RWPE2 (cell line): Measurements from ENCODE around the gene BRF1.
A peak's percentile ranks its signal among the peaks of the same experiment; 100 is the strongest.

Experiments
- ATAC-seq: fragments of 200-7000 bp; cut with Tn5 transposase; 3 replicates; pipeline ENCODE4 v1.9.1; 2021; ENCODE audit warnings: low read depth
- DNase-seq: peaks from one replicate; pipeline ENCODE4 v3.0.0-alpha.2; 2020; ENCODE audit warnings: low spot score
- H3K27ac ChIP-seq: fragments of 450-650 bp; 2 replicates; pipeline ENCODE4 v1.5.1; 2017; ENCODE audit warnings: mild to moderate bottlenecking; ENCODE audit not compliant: poor library complexity, severe bottlenecking
- H3K27me3 ChIP-seq: fragments of 250-450 bp; sonication (Bioruptor Pico); 2 replicates; pipeline ENCODE4 v1.5.1; 2021; ENCODE audit warnings: mild to moderate bottlenecking, moderate library complexity; ENCODE audit not compliant: insufficient read depth, poor library complexity, severe bottlenecking
- H3K36me3 ChIP-seq: fragments of 250-450 bp; sonication (Bioruptor Pico); 2 replicates; pipeline ENCODE4 v1.5.1; 2020; ENCODE audit warnings: low read depth, mild to moderate bottlenecking, moderate library complexity
- H3K4me1 ChIP-seq: fragments of 250-450 bp; sonication (Bioruptor Pico); 2 replicates; pipeline ENCODE4 v1.5.1; 2021; ENCODE audit warnings: mild to moderate bottlenecking, moderate library complexity; ENCODE audit not compliant: insufficient read depth, poor library complexity, severe bottlenecking
- H3K4me3 ChIP-seq: fragments of 250-450 bp; sonication (Bioruptor Pico); 2 replicates; pipeline ENCODE4 v1.5.1; 2021; ENCODE audit warnings: mild to moderate bottlenecking, moderate library complexity; ENCODE audit not compliant: severe bottlenecking
- H3K9me3 ChIP-seq: fragments of 250-450 bp; sonication (Bioruptor Pico); 2 replicates; pipeline ENCODE4 v1.5.1; 2021; ENCODE audit warnings: mild to moderate bottlenecking, moderate library complexity; ENCODE audit not compliant: severe bottlenecking
- TF ChIP-seq, protein P1 (sequence below): fragments of 450-650 bp; IDR thresholded peaks from one replicate; pipeline ENCODE4 v1.5.1; 2017; ENCODE audit warnings: mild to moderate bottlenecking, moderate library complexity; ENCODE audit not compliant: poor library complexity, severe bottlenecking

Gene BRF1

DNA sequence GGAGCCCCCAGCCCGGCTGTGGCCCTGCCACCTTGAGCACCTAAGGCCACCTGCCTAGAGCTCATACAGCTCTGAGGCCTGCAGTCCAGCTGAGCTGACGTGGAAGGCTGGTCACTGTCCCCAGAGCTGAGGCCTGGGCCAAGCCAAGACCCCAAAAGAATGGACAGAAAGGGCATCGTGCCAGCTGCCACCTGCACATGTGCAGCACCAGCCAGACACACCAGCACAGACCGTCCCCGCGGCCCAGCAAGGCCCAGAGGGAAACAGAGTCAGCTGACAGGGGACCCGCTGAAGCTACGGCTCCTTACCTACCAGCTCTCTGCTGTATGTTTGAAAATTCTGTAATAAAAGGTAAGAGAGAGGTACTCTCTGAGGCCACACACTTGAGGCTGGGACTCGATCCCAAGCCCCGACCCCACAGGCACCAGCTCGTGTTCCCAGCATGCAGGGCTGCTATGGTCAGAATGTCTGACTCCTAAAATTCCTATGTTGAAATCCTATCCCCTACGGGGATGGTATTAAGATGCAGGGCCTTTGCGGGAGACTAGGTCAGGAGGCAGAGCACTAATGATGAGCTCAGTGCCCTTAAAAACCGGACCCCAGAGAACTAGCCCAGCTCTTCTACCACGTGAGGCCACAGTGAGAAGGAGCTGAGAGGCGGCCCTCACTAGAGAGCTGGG is 25.4 kb downstream of the BRF1 start:
- Histone ChIP-seq H3K36me3 (no peaks in the 10 kb centered on the region), H3K4me3 (no peak overlapping the region), H3K27me3 (no peaks in the 10 kb centered on the region), H3K27ac (no peak overlapping the region), H3K9me3 (no peaks in the 10 kb centered on the region), H3K4me1 (no peaks in the 10 kb centered on the region)
- DNase-seq: no peak
- peak; percentile 30; the same call in 1 of the 3 replicates for ATAC-seq
- TF ChIP-seq, protein P1, sequence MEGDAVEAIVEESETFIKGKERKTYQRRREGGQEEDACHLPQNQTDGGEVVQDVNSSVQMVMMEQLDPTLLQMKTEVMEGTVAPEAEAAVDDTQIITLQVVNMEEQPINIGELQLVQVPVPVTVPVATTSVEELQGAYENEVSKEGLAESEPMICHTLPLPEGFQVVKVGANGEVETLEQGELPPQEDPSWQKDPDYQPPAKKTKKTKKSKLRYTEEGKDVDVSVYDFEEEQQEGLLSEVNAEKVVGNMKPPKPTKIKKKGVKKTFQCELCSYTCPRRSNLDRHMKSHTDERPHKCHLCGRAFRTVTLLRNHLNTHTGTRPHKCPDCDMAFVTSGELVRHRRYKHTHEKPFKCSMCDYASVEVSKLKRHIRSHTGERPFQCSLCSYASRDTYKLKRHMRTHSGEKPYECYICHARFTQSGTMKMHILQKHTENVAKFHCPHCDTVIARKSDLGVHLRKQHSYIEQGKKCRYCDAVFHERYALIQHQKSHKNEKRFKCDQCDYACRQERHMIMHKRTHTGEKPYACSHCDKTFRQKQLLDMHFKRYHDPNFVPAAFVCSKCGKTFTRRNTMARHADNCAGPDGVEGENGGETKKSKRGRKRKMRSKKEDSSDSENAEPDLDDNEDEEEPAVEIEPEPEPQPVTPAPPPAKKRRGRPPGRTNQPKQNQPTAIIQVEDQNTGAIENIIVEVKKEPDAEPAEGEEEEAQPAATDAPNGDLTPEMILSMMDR: no peak

DNA sequence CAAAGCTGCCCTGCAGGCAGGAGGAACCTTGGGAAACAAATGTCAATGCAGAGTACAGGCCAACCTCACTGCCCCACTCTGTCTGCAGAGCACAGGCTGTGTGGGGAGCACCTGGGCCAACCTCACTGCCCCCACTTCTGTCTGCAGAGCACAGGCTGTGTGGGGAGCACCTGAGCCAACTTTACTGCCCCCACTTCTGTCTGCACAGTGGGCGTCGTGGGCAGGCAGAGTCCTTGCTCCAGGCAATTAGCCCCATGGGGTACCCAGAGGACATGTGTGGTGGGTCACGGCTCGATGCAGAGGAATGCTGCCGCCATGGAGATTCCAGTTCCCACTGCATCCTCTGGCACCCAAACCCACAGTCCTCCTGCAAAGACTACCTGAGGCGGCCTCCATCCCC is 26.2 kb downstream of the BRF1 start:
- DNase-seq: no peak
- H3K4me3 ChIP-seq: no peak overlapping the region
- H3K27me3 ChIP-seq: no peaks in the 10 kb centered on the region
- H3K36me3 ChIP-seq: no peaks in the 10 kb centered on the region
- no peak overlapping the region for H3K27ac ChIP-seq
- TF ChIP-seq, protein P1: no peak
- no peaks in the 10 kb centered on the region for H3K4me1 ChIP-seq
- H3K9me3 ChIP-seq: no peaks in the 10 kb centered on the region
- no peak for ATAC-seq

DNA sequence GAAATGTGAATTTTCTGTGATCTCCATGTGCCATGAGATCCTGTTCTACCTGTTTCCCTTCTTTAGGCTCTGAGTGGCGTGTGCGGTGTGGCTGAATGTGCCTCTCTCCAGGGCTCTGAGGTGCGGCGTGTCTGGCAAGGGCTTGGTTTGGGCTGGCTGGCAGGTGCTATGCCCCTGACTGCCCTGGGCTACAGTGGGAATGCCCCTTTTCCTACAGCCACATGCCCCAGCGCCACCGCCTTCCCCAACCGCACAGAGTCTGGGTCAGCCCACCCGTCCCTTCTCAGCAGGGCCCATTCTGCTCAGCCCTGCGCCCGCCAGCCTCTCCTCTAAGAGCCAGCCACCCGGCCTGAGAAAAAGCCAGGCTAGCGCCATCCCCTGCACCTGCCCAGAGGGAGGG is 27.7 kb downstream of the BRF1 start:
- H3K9me3 ChIP-seq: no peaks in the 10 kb centered on the region
- DNase-seq (no peak), ATAC-seq (peak; percentile 17; the same call in 1 of the 3 replicates)
- no peaks in the 10 kb centered on the region for H3K36me3 ChIP-seq
- no peaks in the 10 kb centered on the region for H3K27me3 ChIP-seq
- no peak overlapping the region for H3K4me3 ChIP-seq
- no peak overlapping the region for H3K27ac ChIP-seq
- no peaks in the 10 kb centered on the region for H3K4me1 ChIP-seq
- TF ChIP-seq, protein P1: no peak

DNA sequence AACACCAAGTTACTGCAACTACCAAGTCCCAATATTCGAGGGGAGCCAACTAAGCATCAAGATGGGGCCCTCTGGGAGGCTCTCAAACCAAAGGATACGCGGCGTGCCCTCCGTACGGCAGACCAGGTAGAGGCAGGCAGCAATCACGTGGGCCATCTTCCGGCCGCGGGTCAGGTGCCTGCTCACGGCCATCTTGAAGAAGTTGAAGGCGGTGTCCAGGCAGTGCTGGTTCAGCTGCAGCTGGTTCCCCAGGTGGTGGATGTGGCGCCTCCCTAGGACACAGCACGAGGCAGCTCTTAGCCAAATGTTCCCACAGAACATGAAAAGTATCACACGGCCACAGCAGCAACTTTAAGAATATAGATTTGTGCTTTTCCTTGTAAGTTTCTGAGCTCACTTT is 28.2 kb downstream of the BRF1 start:
- TF ChIP-seq, protein P1: no peak
- Histone ChIP-seq H3K4me1 (no peaks in the 10 kb centered on the region), H3K9me3 (no peaks in the 10 kb centered on the region), H3K27me3 (no peaks in the 10 kb centered on the region), H3K4me3 (no peak overlapping the region), H3K27ac (no peak overlapping the region), H3K36me3 (no peaks in the 10 kb centered on the region)
- ATAC-seq (no peak), DNase-seq (no peak)

DNA sequence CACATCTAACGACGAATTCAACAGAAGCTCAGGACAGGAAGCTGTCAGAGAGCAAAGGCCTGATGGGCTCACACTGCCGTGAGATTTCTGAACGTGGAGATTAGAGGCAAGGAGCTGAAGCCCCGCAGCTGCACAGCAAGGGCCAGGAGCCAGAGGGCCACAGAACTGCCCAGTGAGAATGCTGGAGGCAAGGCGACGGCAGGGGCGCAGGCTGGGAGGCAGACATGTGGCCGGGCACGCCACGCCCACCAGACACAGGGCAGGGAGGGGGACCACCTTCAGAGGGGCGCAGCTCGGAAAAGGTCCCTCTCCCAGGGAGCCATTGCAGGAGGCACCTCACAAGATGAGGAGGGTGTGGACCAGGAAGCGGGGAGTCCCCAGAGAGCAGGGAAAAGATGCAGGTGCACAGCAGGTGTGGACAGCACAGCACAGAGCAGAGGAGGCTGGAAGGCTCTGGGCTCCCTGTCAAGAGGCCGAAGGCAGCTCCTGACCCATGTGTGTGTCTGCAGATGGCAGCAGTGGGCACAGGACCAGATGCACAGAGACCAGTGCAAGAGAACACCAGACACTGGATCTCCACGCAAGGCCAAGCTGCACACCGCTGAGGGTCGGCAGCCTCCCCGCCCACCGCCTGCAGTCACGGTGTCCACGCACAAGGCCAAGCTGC is 29.4 kb downstream of the BRF1 start:
- DNase-seq (no peak), ATAC-seq (0 out of 3 replicates have a peak, but pooled peaks have one; percentile 17)
- Histone ChIP-seq H3K27me3 (no peaks in the 10 kb centered on the region), H3K4me3 (no peak overlapping the region), H3K27ac (no peak overlapping the region), H3K36me3 (no peaks in the 10 kb centered on the region), H3K9me3 (no peaks in the 10 kb centered on the region), H3K4me1 (no peaks in the 10 kb centered on the region)
- TF ChIP-seq, protein P1: no peak
